PC-3 (cell line): ENCODE results near the gene MICALL2. TPM values are rescaled to one million over a fixed set of nuclear protein-coding genes. Genes with fewer than 3 reads are reported as not detected.
"Not testable (repeated sequence)": the region's sequence is repeated elsewhere in the genome, so short reads cannot be mapped to it uniquely, and the experiment has no call there.

Experiments used
- ATAC-seq: fragments of 200-7000 bp; cut with Tn5 transposase; 2 replicates; pipeline ENCODE4 v1.9.1; 2020; ENCODE audit warnings: mild to moderate bottlenecking, moderate library complexity
- BruUV-seq: library from RNA; stranded (reverse); fragments of 400-500 nt; replicated peaks from 2 replicates; lab custom pipeline; 2021; lab: Mats Ljungman, UMichigan
- CTCF ChIA-PET: fragments of 300-600 bp; sonication (Branson Sonifier 250); formaldehyde crosslinking; loops from one replicate; lab custom pipeline; 2022; ENCODE audit warnings: antibody characterized with exemption; lab: Charles Lee
- POLR2A ChIA-PET: fragments of 300-600 bp; sonication (Branson Sonifier 250); formaldehyde crosslinking; loops from one replicate; lab custom pipeline; 2022; ENCODE audit warnings: antibody characterized with exemption; ENCODE audit not compliant: unreplicated experiment; lab: Charles Lee
- DNase-seq: peaks from one replicate; pipeline ENCODE4 v3.0.0-alpha.2; 2015
- H2AFZ ChIP-seq: fragments of 300-600 bp; sonication (generic); 2 replicates; pipeline ENCODE4 v1.6.0; 2016; ENCODE audit warnings: antibody characterized with exemption, low read length
- H3F3A ChIP-seq: fragments of 300-600 bp; sonication (generic); one replicate; pipeline ENCODE4 v1.6.0; 2017; ENCODE audit warnings: antibody characterized with exemption, low read length, control low read depth, mild to moderate bottlenecking; ENCODE audit not compliant: unreplicated experiment
- H3K27ac ChIP-seq: fragments of 300-600 bp; sonication (generic); 2 replicates; pipeline ENCODE4 v1.5.1; 2016; ENCODE audit warnings: mild to moderate bottlenecking, low read length
- H3K27me3 ChIP-seq: fragments of 300-600 bp; sonication (generic); 2 replicates; pipeline ENCODE4 v1.6.1; 2016; ENCODE audit warnings: low read length, mixed read lengths
- H3K36me3 ChIP-seq: fragments of 300-600 bp; sonication (generic); 2 replicates; pipeline ENCODE4 v1.6.1; 2016; ENCODE audit warnings: low read depth, mixed run types, low read length, mixed read lengths
- H3K4me1 ChIP-seq: fragments of 300-600 bp; sonication (generic); 2 replicates; pipeline ENCODE4 v1.5.1; 2016; ENCODE audit warnings: low read length; ENCODE audit not compliant: insufficient read depth
- H3K4me2 ChIP-seq: fragments of 300-600 bp; sonication (generic); 2 replicates; pipeline ENCODE4 v1.6.0; 2016; ENCODE audit warnings: low read length
- H3K4me3 ChIP-seq: fragments of 300-600 bp; sonication (generic); 2 replicates; pipeline ENCODE4 v1.5.1; 2016; ENCODE audit warnings: mild to moderate bottlenecking, low read length, mixed read lengths
- H3K79me2 ChIP-seq: fragments of 300-600 bp; sonication (generic); 2 replicates; pipeline ENCODE4 v1.6.1; 2017; ENCODE audit warnings: low read length, mixed read lengths
- H3K9ac ChIP-seq: fragments of 300-600 bp; sonication (generic); 2 replicates; pipeline ENCODE4 v1.6.0; 2016; ENCODE audit warnings: mild to moderate bottlenecking, low read length
- H3K9me2 ChIP-seq: fragments of 300-600 bp; sonication (generic); replicated peaks from 2 replicates; pipeline ENCODE4 v1.6.1; 2016; ENCODE audit warnings: mixed run types, low read length, mixed read lengths
- H3K9me3 ChIP-seq: fragments of 300-600 bp; sonication (generic); 2 replicates; pipeline ENCODE4 v1.6.1; 2016; ENCODE audit warnings: low read length, mixed read lengths
- H4K20me1 ChIP-seq: fragments of 300-600 bp; sonication (generic); 2 replicates; pipeline ENCODE4 v1.6.1; 2016; ENCODE audit warnings: low read length, mixed read lengths
- CTCF ChIP-seq: fragments of 300-600 bp; sonication (generic); conservative IDR thresholded peaks from 2 replicates; pipeline ENCODE4 v1.5.1; 2017; ENCODE audit warnings: antibody characterized with exemption, low read depth, mild to moderate bottlenecking, low read length
- EZH2 ChIP-seq: fragments of 300-600 bp; sonication (generic); IDR thresholded peaks from one replicate; pipeline ENCODE4 v1.6.1; 2017; ENCODE audit warnings: antibody characterized with exemption, mild to moderate bottlenecking, low read length; ENCODE audit not compliant: unreplicated experiment
- EZH2phosphoT487 ChIP-seq: fragments of 300-600 bp; sonication (generic); IDR thresholded peaks from 2 replicates; pipeline ENCODE4 v1.6.1; 2018; ENCODE audit warnings: mild to moderate bottlenecking, antibody characterized with exemption, low read length, borderline replicate concordance
- intact Hi-C: fragments of 100-400 bp; cut with micrococcal nuclease; formaldehyde crosslinking; loops from 2 replicates; pipeline ENCODE4 v1.9.0; 2023
- total RNA-seq: library from RNA; depleted of rRNA; stranded (reverse); fragments of >200 nt; gene quantifications from 2 replicates; pipeline ENCODE4 v1.2.3, GENCODE V29; 2014

The MICALL2 gene
- total RNA-seq, 1 experiment from 2014 or later = 52.8 TPM

DNA sequence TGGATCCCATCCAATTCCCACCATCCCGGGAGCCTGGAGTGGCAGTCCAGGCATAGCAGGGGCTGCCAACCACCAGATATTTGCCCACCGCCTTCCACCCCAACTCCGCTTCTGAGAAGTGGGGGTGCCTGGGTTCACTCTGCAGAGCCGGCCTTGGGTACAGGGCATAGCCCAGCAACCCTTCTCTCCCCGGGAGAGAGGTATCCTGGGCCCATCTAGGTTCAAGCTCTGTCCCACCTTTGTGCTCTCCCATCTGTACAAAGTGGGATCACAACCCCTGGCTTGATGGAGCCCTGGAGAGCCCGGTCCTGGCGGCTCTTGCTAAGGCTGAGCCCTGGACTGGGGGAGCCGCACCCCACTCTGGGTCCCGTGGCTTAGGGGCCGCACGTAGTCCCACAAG is 12.2 kb downstream of the MICALL2 start:
- no TSS peak for BruUV-seq
- peak; percentile 25; the same call in 1 of the 2 replicates for ATAC-seq
- CTCF ChIA-PET = no interaction called here

GRCh38 chr7:1446620-1447032 is 12.6 kb downstream of the MICALL2 start:
- H3K4me1 ChIP-seq = no peaks in the 10 kb centered on the region
- H2AFZ ChIP-seq = no peak overlapping the region
- ChIA-PET CTCF (no interaction called here), POLR2A (no interaction called here)
- no peak overlapping the region for H3K4me3 ChIP-seq
- H3K79me2 ChIP-seq = peaks cover 8% of the 10 kb centered on the region
- TF ChIP-seq EZH2phosphoT487 = no peak
- no peak overlapping the region for H3K4me2 ChIP-seq
- peak; percentile 9; the same call in 1 of the 2 replicates for ATAC-seq
- H3F3A ChIP-seq = no peaks in the 10 kb centered on the region
- no TSS peak for BruUV-seq
- H3K9ac ChIP-seq = no peak overlapping the region
- DNase-seq = no peak
- intact Hi-C loops = no loop called here
- no peaks in the 10 kb centered on the region for H3K9me2 ChIP-seq
- H4K20me1 ChIP-seq = no peaks in the 10 kb centered on the region
- H3K27ac ChIP-seq = no peak overlapping the region
- H3K36me3 ChIP-seq = no peaks in the 10 kb centered on the region
- H3K27me3 ChIP-seq = no peaks in the 10 kb centered on the region
- no peaks in the 10 kb centered on the region for H3K9me3 ChIP-seq

More for the DNA sequence above, 12.2 kb downstream of the MICALL2 start:
- peaks cover 12% of the 10 kb centered on the region for H3K79me2 ChIP-seq
- POLR2A ChIA-PET = no interaction called here
- no peak overlapping the region for H3K4me2 ChIP-seq
- H3K4me1 ChIP-seq = no peaks in the 10 kb centered on the region
- DNase-seq = no peak
- no peaks in the 10 kb centered on the region for H4K20me1 ChIP-seq
- no peaks in the 10 kb centered on the region for H3K27me3 ChIP-seq
- no peak overlapping the region for H3K4me3 ChIP-seq
- no peaks in the 10 kb centered on the region for H3K9me3 ChIP-seq
- intact Hi-C loops = no loop called here
- no peak overlapping the region for H3K9ac ChIP-seq
- H3K27ac ChIP-seq = no peak overlapping the region
- H3F3A ChIP-seq = no peaks in the 10 kb centered on the region
- no peak for TF ChIP-seq EZH2phosphoT487
- TF ChIP-seq CTCF = no peak
- no peak for TF ChIP-seq EZH2
- H3K36me3 ChIP-seq = no peaks in the 10 kb centered on the region
- no peaks in the 10 kb centered on the region for H3K9me2 ChIP-seq
- H2AFZ ChIP-seq = no peak overlapping the region

GRCh38 chr7:1446026-1446425 is 13.2 kb downstream of the MICALL2 start:
- CTCF ChIA-PET, H3K9me3 ChIP-seq, H3K4me2 ChIP-seq, H3K79me2 ChIP-seq, H3K9ac ChIP-seq, H3K9me2 ChIP-seq, H4K20me1 ChIP-seq, H3K4me1 ChIP-seq, H3K27ac ChIP-seq, H3K36me3 ChIP-seq, ATAC-seq, intact Hi-C loops, H3F3A ChIP-seq, POLR2A ChIA-PET, H2AFZ ChIP-seq, BruUV-seq, H3K4me3 ChIP-seq, DNase-seq, H3K27me3 ChIP-seq: not testable (repeated sequence)

DNA sequence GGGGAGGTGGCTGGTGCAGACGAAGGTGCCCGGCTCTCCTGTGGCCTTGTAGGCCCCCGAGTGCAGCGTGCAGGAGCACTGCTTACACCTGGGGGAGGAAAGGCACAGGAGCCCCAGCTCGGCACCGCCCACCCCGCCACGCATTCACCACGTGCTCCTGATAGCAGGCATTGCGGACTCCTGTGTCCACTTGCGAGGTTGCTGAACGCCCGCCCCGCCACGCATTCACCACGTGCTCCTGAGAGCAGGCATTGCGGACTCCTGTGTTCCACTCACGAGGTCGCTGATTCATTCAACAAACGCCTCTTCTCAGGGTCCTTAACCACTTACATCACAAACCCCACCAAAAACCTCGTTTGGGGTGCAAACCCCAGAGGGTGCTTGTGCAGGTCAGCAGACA is 13.9 kb downstream of the MICALL2 start:
- H3K27ac ChIP-seq = no peak overlapping the region
- H3K9ac ChIP-seq = no peak overlapping the region
- no peak for DNase-seq
- BruUV-seq = no TSS peak
- intact Hi-C loops = no loop called here
- H2AFZ ChIP-seq = no peak overlapping the region
- H3K4me1 ChIP-seq = no peaks in the 10 kb centered on the region
- no peaks in the 10 kb centered on the region for H3F3A ChIP-seq
- no peaks in the 10 kb centered on the region for H3K9me2 ChIP-seq
- H3K4me3 ChIP-seq = no peak overlapping the region
- CTCF ChIA-PET = no interaction called here
- POLR2A ChIA-PET = no interaction called here
- no peaks in the 10 kb centered on the region for H3K27me3 ChIP-seq
- no peaks in the 10 kb centered on the region for H3K79me2 ChIP-seq
- no peak overlapping the region for H3K4me2 ChIP-seq
- no peaks in the 10 kb centered on the region for H3K9me3 ChIP-seq
- H3K36me3 ChIP-seq = peaks cover 2% of the 10 kb centered on the region; the same call in 1 of the 2 replicates
- no peak for ATAC-seq
- no peak for TF ChIP-seq EZH2
- TF ChIP-seq CTCF = no peak
- no peak for TF ChIP-seq EZH2phosphoT487
- H4K20me1 ChIP-seq = no peaks in the 10 kb centered on the region
